Liver (tissue), 3 donors: ENCODE results near the gene OR5K2.

Experiments used
- ATF3 ChIP-seq: IDR thresholded peaks from 2 replicates; pipeline ENCODE4 v1.6.1; 2016; ENCODE audit warnings: antibody characterized with exemption
- CTCF ChIP-seq: fragments of 150-350 bp; IDR thresholded peaks from 2 replicates; pipeline ENCODE4 v1.5.1; 2017; ENCODE audit warnings: improper control_type of control experiment, low read depth, low read length; ENCODE audit not compliant: missing input control
- FOXA2 ChIP-seq: IDR thresholded peaks from 2 replicates; pipeline ENCODE4 v1.6.1; 2016; ENCODE audit warnings: antibody characterized with exemption
- HNF4A ChIP-seq, 2 donors: conservative IDR thresholded peaks; 2 replicates each; pipeline ENCODE4 v1.6.1; 2016; ENCODE audit warnings: antibody characterized with exemption in 2 of 2, mild to moderate bottlenecking in 2 of 2
- MAX ChIP-seq: IDR thresholded peaks from 2 replicates; pipeline ENCODE4 v1.6.1; 2016; ENCODE audit warnings: antibody characterized with exemption
- RAD21 ChIP-seq, 2 donors: IDR thresholded peaks; 2 replicates each; pipeline ENCODE4 v1.6.1; 2016; ENCODE audit warnings: antibody characterized with exemption in 2 of 2, mild to moderate bottlenecking in 2 of 2
- REST ChIP-seq: IDR thresholded peaks from 2 replicates; pipeline ENCODE4 v1.6.1; 2016; ENCODE audit warnings: antibody characterized with exemption, mild to moderate bottlenecking
- RXRA ChIP-seq, 2 donors: IDR thresholded peaks; 2 replicates each; pipeline ENCODE4 v1.6.1; 2017 to 2018; ENCODE audit warnings: antibody characterized with exemption in 2 of 2, mild to moderate bottlenecking in 1 of 2
- TAF1 ChIP-seq: conservative IDR thresholded peaks from 2 replicates; pipeline ENCODE4 v1.6.1; 2016; ENCODE audit warnings: antibody characterized with exemption, mild to moderate bottlenecking
- donor health status: healthy.
- donor health status: healthy.

- TF ChIP-seq CTCF (no peak), RAD21 (IDR thresholded peaks at IDR 0.05) (no peak), MAX (no peak), HNF4A (conservative IDR thresholded peaks at IDR 0.05) (no peak), RXRA (IDR thresholded peaks at IDR 0.05) (no peak), REST (no peak), FOXA2 (no peak), TAF1 (no peak), ATF3 (no peak)
These were observed 34.8 kb downstream of the OR5K2 start for GRCh38 chr3:98532275-98532637.
